ENCODE results near the gene LETMD1.
"Not testable (repeated sequence)": the region's sequence is repeated elsewhere in the genome, so short reads cannot be mapped to it uniquely, and the experiment has no call there.

Gene LETMD1

GRCh38 chr12:51077930-51078329, 29.8 kb downstream of the LETMD1 start:
- DNase-seq (ENCODE audit: low spot score) = no peak

DNA sequence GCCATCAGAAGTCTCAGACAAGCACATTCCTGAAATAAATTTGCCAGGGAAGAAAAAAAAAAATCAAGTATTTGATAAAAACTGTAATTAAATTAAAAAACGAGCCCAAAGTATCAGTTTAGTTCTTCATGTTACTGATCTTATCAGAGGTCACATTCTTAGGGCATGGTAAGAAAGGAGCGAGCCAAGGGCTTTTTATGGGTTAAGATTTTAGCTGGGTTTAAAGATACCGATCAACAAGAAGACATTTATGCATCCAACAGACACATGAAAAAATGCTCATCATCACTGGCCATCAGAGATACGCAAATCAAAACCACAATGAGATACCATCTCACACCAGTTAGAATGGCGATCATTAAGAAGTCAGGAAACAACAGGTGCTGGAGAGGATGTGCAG, 30.2 kb downstream of the LETMD1 start:
- not testable (repeated sequence) for DNase-seq (ENCODE audit: low spot score)

DNA sequence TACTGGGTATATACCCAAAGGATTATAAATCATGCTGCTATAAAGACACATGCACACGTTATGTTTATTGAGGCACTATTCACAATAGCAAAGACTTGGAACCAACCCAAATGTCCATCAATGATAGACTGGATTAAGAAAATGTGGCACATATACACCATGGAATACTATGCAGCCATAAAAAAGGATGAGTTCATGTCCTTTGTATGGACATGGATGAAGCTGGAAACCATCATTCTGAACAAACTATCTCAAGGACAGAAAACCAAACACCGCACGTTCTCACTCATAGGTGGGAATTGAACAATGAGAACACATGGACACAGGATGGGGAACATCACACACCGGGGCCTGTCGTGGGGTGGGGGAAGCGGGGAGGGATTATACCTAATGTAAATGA, 30.7 kb downstream of the LETMD1 start:
- not testable (repeated sequence) for DNase-seq (ENCODE audit: low spot score)

GRCh38 chr12:51080136-51080535, 32.0 kb downstream of the LETMD1 start:
- no peak for DNase-seq (ENCODE audit: low spot score)

- DNase-seq (ENCODE audit: low spot score) = no peak
These were observed 33.3 kb downstream of the LETMD1 start for GRCh38 chr12:51081421-51081820.

- DNase-seq (ENCODE audit: low spot score) = peak; percentile 8
These were observed 34.5 kb downstream of the LETMD1 start for GRCh38 chr12:51082561-51083125.

- DNase-seq (ENCODE audit: low spot score) = peak; percentile 95
These were observed 35.2 kb downstream of the LETMD1 start, which contains the start of gene CSRNP2 for GRCh38 chr12:51083126-51083833. Gene CSRNP2 (minus strand): TSS chr12:51083596. CDS start chr12:51076561, 7,035 bp downstream.

DNA sequence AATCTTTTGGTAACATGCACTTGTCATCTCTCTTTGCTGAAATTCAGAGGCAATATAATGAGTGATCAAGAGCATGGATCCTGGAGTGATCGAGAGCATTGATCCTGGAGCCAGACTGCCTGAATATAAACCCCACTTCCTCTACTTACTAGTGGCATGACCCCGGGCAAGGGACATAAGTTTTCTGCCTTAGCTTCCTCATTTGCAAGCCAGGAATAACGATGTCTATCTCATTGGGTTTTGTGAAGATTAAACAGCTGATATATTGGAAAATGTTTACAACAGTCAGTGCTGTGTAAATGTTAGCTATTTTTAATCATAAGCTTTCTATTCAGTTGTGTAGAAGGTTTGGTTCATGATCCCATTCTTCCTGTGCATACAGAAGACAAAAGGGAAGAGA, 37.6 kb downstream of the LETMD1 start:
- DNase-seq (ENCODE audit: low spot score) = no peak

DNA sequence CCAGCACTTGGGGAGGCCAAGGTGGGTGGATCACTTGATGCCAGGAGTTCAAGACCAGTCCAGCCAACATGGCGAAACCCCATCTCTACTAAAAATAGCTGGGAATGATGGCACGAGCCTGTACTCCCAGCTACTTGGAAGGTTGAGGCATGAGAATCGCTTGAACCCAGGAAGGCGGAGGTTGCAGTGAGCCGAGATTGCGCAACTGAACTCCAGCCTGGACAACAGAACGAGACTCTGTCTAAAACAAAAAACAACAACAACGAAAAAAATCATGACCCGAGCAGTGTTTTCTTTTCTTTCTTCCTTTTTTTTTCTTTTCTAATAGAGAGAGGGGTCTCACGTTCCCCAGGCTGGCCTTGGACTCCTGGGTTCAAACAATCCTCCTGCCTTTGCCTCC, 38.8 kb downstream of the LETMD1 start:
- DNase-seq (ENCODE audit: low spot score) = no peak

DNA sequence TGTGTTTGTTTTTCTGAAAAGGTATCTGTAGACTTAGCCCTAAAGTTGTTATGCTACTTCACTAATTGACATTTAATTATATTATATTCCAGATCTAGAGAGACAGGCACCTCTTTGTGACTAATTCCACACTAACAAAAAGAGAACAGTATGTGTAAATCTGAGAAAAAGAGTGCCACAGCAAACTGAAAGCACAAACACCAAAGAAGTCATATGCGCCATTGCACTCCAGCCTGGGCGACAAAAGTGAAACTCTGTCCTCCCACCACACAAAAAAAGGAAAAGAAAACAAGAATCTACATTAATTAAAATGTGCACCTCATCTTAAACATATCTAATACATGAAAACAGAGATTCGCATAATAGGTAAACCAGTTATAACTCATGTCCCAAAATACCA, 39.7 kb downstream of the LETMD1 start:
- DNase-seq (ENCODE audit: low spot score) = no peak

- DNase-seq (ENCODE audit: low spot score) = no peak
These were observed 42.6 kb downstream of the LETMD1 start for GRCh38 chr12:51090705-51091229.

DNA sequence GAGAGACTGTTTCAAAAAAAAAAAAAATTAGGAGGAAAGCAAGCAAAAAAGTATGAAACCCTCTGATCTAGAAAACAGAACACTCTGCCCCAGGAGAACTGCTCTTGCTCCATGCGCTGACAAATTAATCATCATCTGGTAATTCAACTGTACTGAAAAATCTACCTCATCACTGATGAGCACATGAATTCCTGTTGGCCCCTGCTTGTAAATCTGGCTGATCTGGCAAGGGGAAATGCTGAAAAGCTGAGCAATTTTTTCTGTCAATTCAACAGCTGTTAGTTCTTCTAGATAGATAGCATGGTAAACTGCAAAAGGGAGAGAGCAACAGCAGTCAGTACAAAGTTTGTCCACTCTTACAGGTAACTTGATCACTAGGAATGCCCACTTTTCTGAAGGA, 50.5 kb downstream of the LETMD1 start:
- no peak for DNase-seq (ENCODE audit: low spot score)

DNA sequence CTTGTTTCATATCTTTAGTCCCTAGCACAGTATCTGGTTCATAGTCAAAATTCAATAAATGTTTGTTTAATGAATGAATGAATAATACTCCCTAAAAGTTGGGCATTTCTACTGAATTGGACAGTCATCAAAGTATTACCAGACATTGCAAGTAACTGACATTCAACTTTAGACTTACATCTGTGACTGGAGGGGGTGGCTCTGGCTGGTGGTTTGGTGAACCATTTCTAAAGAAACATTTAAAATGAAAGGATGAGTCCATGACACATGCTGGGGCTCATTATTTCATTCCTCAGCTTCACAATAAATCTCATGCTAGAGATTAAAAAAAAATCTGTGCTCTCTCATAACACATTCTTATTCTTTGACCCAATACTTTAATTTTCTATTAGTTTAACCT, 55.9 kb downstream of the LETMD1 start:
- no peak for DNase-seq (ENCODE audit: low spot score)

- DNase-seq (ENCODE audit: low spot score) = no peak
These were observed 60.0 kb downstream of the LETMD1 start for GRCh38 chr12:51108136-51108535.

Measured in CD4-positive, alpha-beta T cell treated with Interleukin-6 at 100 ng/mL for 8 hours (primary cell).